ENCODE data around the gene GMDS. TPM values are rescaled to one million over a fixed set of nuclear protein-coding genes. Genes with fewer than 3 reads are reported as not detected.

The GMDS gene
- total RNA-seq, 1 donor from 2014 or later: 17.9 TPM

GRCh38 chr6:2209226-2209809 is 36.1 kb downstream of the GMDS start:
- DNase-seq (ENCODE audit: low read depth): no peak
- H3K4me3 ChIP-seq (ENCODE audit: low read depth, low read length): no peak overlapping the region
- peak; percentile 94 for TF ChIP-seq CTCF (conservative IDR thresholded peaks at IDR 0.05; ENCODE audit: low read depth, low read length)

GRCh38 chr6:2208468-2208867 is 36.9 kb downstream of the GMDS start:
- no peak for DNase-seq (ENCODE audit: low read depth)
- H3K4me3 ChIP-seq (ENCODE audit: low read depth, low read length): no peak overlapping the region
- no peak for TF ChIP-seq CTCF (conservative IDR thresholded peaks at IDR 0.05; ENCODE audit: low read depth, low read length)

GRCh38 chr6:2205396-2205795 is 40.0 kb downstream of the GMDS start:
- TF ChIP-seq CTCF (conservative IDR thresholded peaks at IDR 0.05; ENCODE audit: low read depth, low read length): no peak
- DNase-seq (ENCODE audit: low read depth): no peak
- no peak overlapping the region for H3K4me3 ChIP-seq (ENCODE audit: low read depth, low read length)

GRCh38 chr6:2204272-2204671 is 41.1 kb downstream of the GMDS start:
- no peak for TF ChIP-seq CTCF (conservative IDR thresholded peaks at IDR 0.05; ENCODE audit: low read depth, low read length)
- no peak overlapping the region for H3K4me3 ChIP-seq (ENCODE audit: low read depth, low read length)
- no peak for DNase-seq (ENCODE audit: low read depth)

GRCh38 chr6:2203264-2203663 is 42.1 kb downstream of the GMDS start:
- DNase-seq (ENCODE audit: low read depth): no peak
- no peak overlapping the region for H3K4me3 ChIP-seq (ENCODE audit: low read depth, low read length)
- no peak for TF ChIP-seq CTCF (conservative IDR thresholded peaks at IDR 0.05; ENCODE audit: low read depth, low read length)

- DNase-seq (ENCODE audit: low read depth): no peak
Measured at GRCh38 chr6:2197984-2198383, 47.4 kb downstream of the GMDS start.

More at GRCh38 chr6:2197984-2198383, 47.4 kb downstream of the GMDS start:
- H3K4me3 ChIP-seq (ENCODE audit: low read depth, low read length): no peak overlapping the region
- TF ChIP-seq CTCF (conservative IDR thresholded peaks at IDR 0.05; ENCODE audit: low read depth, low read length): no peak
